Cerebellar nuclear complex (tissue), 1 donor: ENCODE measurements around the gene DST.
"Not testable (repeated sequence)": the region's sequence is repeated elsewhere in the genome, so short reads cannot be mapped to it uniquely, and the experiment has no call there.

Experiments used
- DNase-seq, 2 experiments: peaks; one replicate each; lab custom pipeline; 2025; lab: John Stamatoyannopoulos, UW

The DST gene

GRCh38 chr6:56571605-56572004 is 71.1 kb downstream of the DST start:
- no peak for DNase-seq

- DNase-seq, result no peak
Measured at GRCh38 chr6:56570413-56571359, 72.0 kb downstream of the DST start.

DNA sequence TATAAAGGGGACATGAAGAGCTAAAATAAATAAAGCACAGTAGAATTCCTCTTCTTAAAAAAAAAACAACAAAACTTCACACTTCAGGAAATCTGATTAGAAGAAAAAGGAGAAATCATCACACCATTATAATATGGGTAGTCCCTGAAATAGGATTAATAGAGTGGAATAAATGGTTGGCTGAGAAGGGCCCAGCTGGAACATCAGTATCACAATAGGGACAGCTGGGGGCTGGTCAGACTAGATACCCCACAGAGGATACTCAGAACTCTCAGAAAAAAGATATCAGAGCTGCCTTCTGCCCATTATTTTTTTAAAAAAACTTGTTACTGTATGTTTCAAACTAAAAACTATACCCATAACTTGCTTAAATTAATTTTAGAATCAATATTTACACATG is 75.2 kb downstream of the DST start:
- no peak for DNase-seq

GRCh38 chr6:56562730-56563129 is 80.0 kb downstream of the DST start:
- DNase-seq, result not testable (repeated sequence)

DNA sequence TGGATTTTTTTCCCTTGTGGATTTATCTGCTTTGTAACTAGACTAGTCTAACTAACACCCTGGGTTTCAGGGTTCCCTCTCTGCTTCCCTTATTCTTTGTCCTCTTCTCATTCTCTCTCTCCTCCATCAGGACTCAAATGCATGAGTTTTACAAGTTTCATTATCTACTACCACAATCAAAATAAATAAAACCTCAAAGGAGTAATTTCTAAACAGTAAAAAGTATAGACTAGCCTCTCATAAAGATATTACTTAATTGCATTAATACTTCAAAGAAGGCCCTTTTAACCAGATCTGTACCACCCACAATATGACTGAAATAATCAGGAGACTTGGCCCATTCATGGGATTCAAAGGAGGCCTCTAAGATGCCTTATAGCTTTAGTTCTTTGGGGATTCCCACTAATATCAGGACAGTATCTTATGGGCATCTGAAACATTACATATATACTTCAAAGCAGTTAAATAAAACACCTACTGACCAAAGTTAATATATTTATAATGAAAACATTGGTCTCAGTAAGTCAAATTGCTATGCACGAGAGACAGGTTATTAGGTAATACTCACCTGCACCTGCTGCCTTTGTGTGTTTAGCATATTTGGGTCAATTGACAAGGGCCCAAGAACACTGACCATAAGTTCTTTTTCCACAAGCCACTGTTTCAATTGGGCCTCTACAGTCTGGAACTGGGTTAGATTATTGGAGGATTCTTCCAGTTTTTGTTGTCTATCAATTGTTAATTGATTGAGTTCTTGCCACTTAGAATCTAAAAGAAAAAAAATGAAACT is 85.7 kb downstream of the DST start:
- no peak for DNase-seq

GRCh38 chr6:56555438-56555872 is 87.2 kb downstream of the DST start:
- no peak for DNase-seq

- no peak for DNase-seq
Measured at GRCh38 chr6:56552187-56553130, 90.2 kb downstream of the DST start.

- DNase-seq, result no peak
Measured at GRCh38 chr6:56551409-56552120, 91.1 kb downstream of the DST start.

- DNase-seq, result no peak
Measured at GRCh38 chr6:56550301-56550700, 92.4 kb downstream of the DST start.

DNA sequence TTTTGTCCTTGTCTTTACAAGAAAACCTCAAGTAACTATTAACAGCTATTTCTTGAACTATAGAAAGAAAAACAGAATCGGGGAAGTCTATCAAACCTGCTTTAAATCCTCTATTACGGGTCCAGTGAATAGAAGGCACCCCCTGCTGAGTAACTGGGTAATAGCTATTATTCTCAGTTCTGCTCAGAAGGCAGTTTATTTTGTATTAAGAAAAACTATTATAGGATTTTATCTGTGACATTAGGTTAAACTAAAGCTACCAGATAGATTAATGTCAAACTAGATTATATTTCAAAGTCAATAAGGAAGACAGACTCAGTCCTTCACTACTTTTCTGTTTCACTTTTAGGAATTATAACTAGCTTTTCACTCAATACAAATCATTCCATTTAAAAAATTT is 93.7 kb downstream of the DST start:
- no peak for DNase-seq

DNA sequence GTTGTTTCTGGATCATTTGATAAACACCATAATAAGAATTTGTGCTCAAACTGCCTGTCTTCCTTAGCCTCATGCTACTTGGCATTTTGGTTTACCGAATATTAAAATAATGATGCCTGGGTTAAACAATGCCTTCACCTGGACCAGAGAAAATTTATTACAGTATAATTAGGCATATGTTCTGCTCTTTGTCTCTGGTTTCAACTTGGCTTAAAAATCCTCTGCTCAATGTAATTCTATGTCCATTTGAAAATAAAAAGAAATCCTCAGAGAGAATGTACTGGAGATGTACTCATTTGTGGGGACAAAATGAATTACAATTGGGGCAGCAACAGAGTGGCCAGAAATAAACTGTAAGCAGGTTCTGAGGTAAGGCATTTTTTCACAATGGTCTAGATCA is 95.0 kb downstream of the DST start:
- no peak for DNase-seq

GRCh38 chr6:56542364-56543331 is 100.0 kb downstream of the DST start:
- peak; percentile 70 to 85 for DNase-seq

DNA sequence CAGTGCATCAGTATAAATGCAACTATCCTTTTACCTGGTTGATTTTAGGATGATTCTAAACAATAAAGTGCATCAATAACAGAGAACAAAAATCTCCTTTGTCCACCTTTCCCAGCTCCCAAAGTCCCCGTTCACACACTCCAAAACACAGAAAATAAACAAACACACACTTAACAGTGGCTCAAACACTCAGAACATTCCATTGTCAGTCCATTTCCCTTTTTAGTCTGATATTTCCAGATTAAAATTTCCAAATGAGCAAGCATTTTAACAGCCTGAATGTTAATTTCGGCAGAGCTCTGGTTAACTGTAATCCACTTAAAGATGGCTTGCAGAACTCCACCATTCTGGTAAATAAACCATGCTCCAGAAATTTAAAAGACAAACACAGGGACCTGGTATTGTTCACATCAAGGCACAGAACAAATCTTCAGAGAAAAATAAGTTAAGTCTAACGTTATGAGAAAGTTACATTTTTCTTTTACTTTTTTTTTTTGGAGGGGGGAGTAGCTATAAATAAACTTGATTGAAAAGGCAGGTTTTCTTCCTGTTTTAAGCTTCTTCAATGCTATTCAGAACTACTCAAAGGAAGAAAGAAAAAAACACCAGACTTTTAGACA is 100.8 kb downstream of the DST start:
- no peak for DNase-seq

DNA sequence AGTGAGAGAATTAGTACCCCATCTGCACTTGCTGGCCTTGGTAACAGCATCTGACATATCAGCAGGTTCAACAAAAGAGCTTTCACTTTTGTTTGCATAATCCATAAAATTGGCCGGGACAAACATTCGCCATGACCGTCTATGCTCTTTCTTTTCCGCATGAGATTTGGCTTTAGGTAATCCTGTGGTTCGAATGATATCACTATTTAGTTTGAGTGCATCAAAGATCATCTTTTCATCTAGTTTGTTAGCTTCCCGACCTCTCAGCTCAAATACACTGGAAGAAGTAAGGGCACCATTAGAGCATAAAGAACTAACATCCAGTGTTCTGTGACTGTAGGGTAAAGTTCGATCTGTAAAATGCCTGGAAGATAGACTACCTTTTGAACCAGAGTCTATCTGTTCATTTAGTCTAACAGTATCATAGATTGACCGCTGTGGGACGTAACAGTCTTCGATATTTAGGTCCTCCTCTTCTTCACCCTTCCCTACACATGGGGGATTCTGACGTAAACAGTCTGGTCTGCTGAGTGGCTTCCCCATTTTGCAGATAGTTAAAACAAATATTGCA is 101.6 kb downstream of the DST start:
- DNase-seq, result peak in 1 of 2 experiments; percentile 33

GRCh38 chr6:56540232-56541029 is 102.3 kb downstream of the DST start:
- no peak for DNase-seq

- DNase-seq, result no peak
Measured at GRCh38 chr6:56539527-56540105, 103.1 kb downstream of the DST start.

- no peak for DNase-seq
Measured at GRCh38 chr6:56538851-56539250, 103.8 kb downstream of the DST start.

- DNase-seq, result no peak
Measured at GRCh38 chr6:56537223-56537770, 105.4 kb downstream of the DST start.
